OCI-LY3 (cell line): ENCODE results near the gene DARS2.

ENCODE experiments used
- H2AFZ ChIP-seq: fragments of 200-600, 300-600 bp; shearing (Covaris generic); 2 replicates; pipeline ENCODE4 v1.6.0; 2014; ENCODE audit warnings: antibody characterized with exemption, low read depth, low read length
- H3K27ac ChIP-seq: fragments of 200-600, 300-600 bp; sonication (generic); 2 replicates; pipeline ENCODE4 v1.5.1; 2014; ENCODE audit warnings: mild to moderate bottlenecking, low read length, moderate library complexity, mixed read lengths
- H3K27me3 ChIP-seq: fragments of 200-600, 300-600 bp; sonication (generic); 2 replicates; pipeline ENCODE4 v1.6.1; 2014; ENCODE audit warnings: low read depth, low read length, mixed read lengths
- H3K36me3 ChIP-seq: fragments of 200-600, 300-600 bp; sonication (generic); replicated peaks from 2 replicates; pipeline ENCODE3; 2014; ENCODE audit warnings: low read depth, low read length, mixed read lengths
- H3K4me1 ChIP-seq: fragments of 300-600, 200-600 bp; sonication (generic); 2 replicates; pipeline ENCODE4 v1.6.1; 2014; ENCODE audit warnings: low read length, mixed read lengths
- H3K4me2 ChIP-seq: fragments of 200-600, 300-600 bp; sonication (generic); 2 replicates; pipeline ENCODE4 v1.6.1; 2014; ENCODE audit warnings: low read length, mixed read lengths
- H3K4me3 ChIP-seq: fragments of 300-600, 200-600 bp; sonication (generic); 2 replicates; pipeline ENCODE4 v1.5.1; 2014; ENCODE audit warnings: antibody characterized with exemption, mild to moderate bottlenecking, low read length, moderate library complexity
- H3K79me2 ChIP-seq: fragments of 300-600, 200-600 bp; shearing (Covaris generic); 2 replicates; pipeline ENCODE4 v1.6.1; 2014; ENCODE audit warnings: mild to moderate bottlenecking, low read length, mixed read lengths
- H3K9ac ChIP-seq: fragments of 300-600, 200-600 bp; shearing (Covaris generic); 2 replicates; pipeline ENCODE4 v1.6.0; 2014; ENCODE audit warnings: mild to moderate bottlenecking, low read length, moderate library complexity
- H3K9me3 ChIP-seq: fragments of 200-600, 300-600 bp; shearing (Covaris generic); 2 replicates; pipeline ENCODE4 v1.6.1; 2014; ENCODE audit warnings: low read length, mixed read lengths; ENCODE audit not compliant: insufficient read depth
- H4K20me1 ChIP-seq: fragments of 200-600, 300-600 bp; sonication (generic); 2 replicates; pipeline ENCODE4 v1.6.1; 2016; ENCODE audit warnings: low read length, mixed read lengths; ENCODE audit not compliant: insufficient read depth
- EZH2phosphoT487 ChIP-seq: fragments of 200-600 bp; shearing (Covaris generic); IDR thresholded peaks from 2 replicates; pipeline ENCODE4 v1.6.1; 2018; ENCODE audit warnings: antibody characterized with exemption, mixed run types, low read depth
- TF ChIP-seq, protein P1 (sequence below): fragments of 200-600, 300-600 bp; sonication (generic); IDR thresholded peaks from 2 replicates; pipeline ENCODE4 v1.5.1; 2014; ENCODE audit warnings: antibody characterized with exemption, low read length, low read depth

Gene DARS2

DNA sequence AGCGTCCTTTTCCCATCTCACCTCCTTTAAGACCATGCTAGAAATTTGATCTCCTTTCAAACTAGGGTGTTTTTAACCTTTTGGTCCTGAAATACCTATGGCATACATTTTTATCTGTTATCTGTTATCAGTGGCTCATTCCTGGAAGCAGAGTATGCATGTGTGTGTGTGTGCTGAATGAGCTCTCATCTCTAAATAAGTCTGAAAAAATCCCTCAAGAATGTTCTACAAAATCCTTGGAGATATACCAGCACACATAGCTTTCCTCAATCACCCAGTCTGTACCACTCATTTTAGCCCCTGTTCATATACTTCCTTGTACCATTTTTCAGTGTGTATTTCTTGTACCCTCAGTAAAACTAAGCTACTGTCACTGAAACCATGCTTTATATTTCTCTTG lies 6.0 kb upstream of the DARS2 start:
- Histone ChIP-seq H3K4me2 (no peak overlapping the region), H2AFZ (no peak overlapping the region), H3K4me1 (peaks cover 12% of the 10 kb centered on the region), H4K20me1 (peaks cover 3% of the 10 kb centered on the region), H3K9me3 (no peaks in the 10 kb centered on the region), H3K27ac (no peak overlapping the region), H3K79me2 (peaks cover 89% of the 10 kb centered on the region), H3K36me3 (peaks cover 22% of the 10 kb centered on the region), H3K27me3 (no peaks in the 10 kb centered on the region), H3K9ac (no peak overlapping the region), H3K4me3 (no peak overlapping the region)
- TF ChIP-seq, protein P1, sequence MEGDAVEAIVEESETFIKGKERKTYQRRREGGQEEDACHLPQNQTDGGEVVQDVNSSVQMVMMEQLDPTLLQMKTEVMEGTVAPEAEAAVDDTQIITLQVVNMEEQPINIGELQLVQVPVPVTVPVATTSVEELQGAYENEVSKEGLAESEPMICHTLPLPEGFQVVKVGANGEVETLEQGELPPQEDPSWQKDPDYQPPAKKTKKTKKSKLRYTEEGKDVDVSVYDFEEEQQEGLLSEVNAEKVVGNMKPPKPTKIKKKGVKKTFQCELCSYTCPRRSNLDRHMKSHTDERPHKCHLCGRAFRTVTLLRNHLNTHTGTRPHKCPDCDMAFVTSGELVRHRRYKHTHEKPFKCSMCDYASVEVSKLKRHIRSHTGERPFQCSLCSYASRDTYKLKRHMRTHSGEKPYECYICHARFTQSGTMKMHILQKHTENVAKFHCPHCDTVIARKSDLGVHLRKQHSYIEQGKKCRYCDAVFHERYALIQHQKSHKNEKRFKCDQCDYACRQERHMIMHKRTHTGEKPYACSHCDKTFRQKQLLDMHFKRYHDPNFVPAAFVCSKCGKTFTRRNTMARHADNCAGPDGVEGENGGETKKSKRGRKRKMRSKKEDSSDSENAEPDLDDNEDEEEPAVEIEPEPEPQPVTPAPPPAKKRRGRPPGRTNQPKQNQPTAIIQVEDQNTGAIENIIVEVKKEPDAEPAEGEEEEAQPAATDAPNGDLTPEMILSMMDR: no peak
- TF ChIP-seq EZH2phosphoT487: no peak

DNA sequence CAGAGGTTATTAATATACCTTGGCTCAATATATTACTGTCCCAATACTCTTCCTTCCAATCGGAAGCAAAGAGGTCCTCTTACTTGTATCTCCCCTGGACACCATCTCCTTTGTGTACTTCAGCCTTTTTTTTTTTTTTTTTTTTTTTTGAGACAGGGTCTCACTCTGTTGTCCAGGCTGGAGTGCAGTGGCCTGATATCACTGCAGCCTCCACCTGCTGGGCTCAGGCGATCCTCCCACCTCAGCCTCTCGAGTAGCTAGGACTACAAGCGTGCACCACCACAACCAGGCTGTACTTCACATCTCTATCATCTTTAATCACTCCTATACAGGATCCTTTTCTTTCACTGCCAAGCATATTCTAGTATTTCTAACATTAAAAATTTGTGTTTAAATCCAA lies 2.8 kb upstream of the DARS2 start:
- Histone ChIP-seq H3K9ac (no peak overlapping the region), H3K4me1 (peaks cover 18% of the 10 kb centered on the region), H2AFZ (no peak overlapping the region), H4K20me1 (peaks cover 3% of the 10 kb centered on the region), H3K4me2 (no peak overlapping the region), H3K36me3 (peaks cover 22% of the 10 kb centered on the region), H3K9me3 (no peaks in the 10 kb centered on the region), H3K4me3 (no peak overlapping the region), H3K27ac (no peak overlapping the region), H3K27me3 (no peaks in the 10 kb centered on the region), H3K79me2 (peaks cover 82% of the 10 kb centered on the region)
- TF ChIP-seq, protein P1: no peak
- no peak for TF ChIP-seq EZH2phosphoT487

DNA sequence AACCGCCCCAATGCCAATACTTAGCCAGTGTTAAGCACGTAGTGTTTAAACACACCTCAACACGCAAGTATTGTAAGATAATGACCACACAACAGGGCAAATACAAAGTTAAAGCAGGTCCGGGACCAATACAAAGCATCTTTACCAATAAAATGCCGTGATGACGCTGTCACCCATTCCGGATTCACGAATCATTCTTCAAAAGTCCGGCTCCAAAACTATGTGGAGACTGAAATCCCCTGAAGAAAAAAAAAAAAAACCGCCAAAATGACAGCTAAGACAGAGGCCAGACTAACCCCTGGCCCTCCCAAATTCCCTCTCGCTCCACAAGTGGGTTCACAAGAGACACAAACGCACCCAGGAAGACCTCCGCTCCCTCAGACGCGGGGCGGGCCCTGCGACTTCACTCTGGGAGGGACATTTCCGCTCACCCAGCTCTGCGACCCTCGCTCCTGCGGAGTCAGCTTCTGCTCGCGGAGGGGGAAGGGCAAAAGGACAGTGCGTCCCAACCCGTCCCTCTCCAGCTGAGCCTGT lies 625 bp upstream of the DARS2 start:
- Histone ChIP-seq H4K20me1 (no peaks in the 10 kb centered on the region; the same call in 1 of the 2 replicates), H3K4me3 (peak overlapping the region; percentile 91), H3K27ac (peak overlapping the region; percentile 83), H3K9ac (peak overlapping the region; percentile 91), H3K4me1 (peaks cover 29% of the 10 kb centered on the region), H3K27me3 (no peaks in the 10 kb centered on the region), H3K9me3 (no peaks in the 10 kb centered on the region), H3K79me2 (peaks cover 70% of the 10 kb centered on the region), H3K36me3 (peaks cover 15% of the 10 kb centered on the region), H2AFZ (peak overlapping the region; percentile 71), H3K4me2 (peak overlapping the region; percentile 94)
- TF ChIP-seq, protein P1: no peak
- TF ChIP-seq EZH2phosphoT487: no peak

DNA sequence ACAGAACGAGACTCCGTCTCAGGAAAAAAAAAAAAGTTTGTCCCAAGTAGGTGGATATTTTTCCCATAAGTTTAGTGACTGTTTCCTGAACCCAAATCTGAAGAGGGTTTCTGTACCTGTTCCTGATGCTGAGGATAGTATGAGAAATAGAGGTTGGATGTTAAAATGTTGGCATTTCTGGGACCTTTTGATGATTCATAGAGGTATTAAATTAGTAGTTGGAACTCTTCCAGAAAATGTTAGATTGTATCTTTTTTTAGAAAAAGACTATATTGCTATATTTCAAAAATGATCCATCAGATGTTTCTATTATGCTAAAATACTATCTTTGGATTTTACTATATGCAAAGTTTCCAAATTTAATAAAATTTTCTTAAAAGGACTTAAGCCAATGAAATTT lies 3.1 kb downstream of the DARS2 start:
- H3K4me2 ChIP-seq: no peak overlapping the region; the same call in 1 of the 2 replicates
- H3K27me3 ChIP-seq: no peaks in the 10 kb centered on the region
- no peaks in the 10 kb centered on the region for H3K9me3 ChIP-seq
- H3K79me2 ChIP-seq: peaks cover 33% of the 10 kb centered on the region
- TF ChIP-seq, protein P1: no peak
- no peak for TF ChIP-seq EZH2phosphoT487
- no peak overlapping the region for H3K9ac ChIP-seq
- H3K36me3 ChIP-seq: peaks cover 20% of the 10 kb centered on the region
- no peaks in the 10 kb centered on the region for H4K20me1 ChIP-seq
- H3K4me1 ChIP-seq: peaks cover 26% of the 10 kb centered on the region
- no peak overlapping the region for H3K4me3 ChIP-seq
- no peak overlapping the region for H3K27ac ChIP-seq
- H2AFZ ChIP-seq: no peak overlapping the region
